B cell (primary cell): Measurements from ENCODE around the gene HS3ST5. TPM values are rescaled to one million over a fixed set of nuclear protein-coding genes. Genes with fewer than 3 reads are reported as not detected.

Experiments used
- ATAC-seq: fragments of 200-7000 bp; cut with Tn5 transposase; one replicate; pipeline ENCODE4 v1.10.0; 2021; ENCODE audit warnings: low read depth, mild to moderate bottlenecking, moderate number of reproducible peaks, moderate library complexity
- CTCF ChIA-PET: fragments of 350-600 bp; sonication (Branson Sonifier 250); formaldehyde crosslinking; loops from one replicate; lab custom pipeline; 2021; ENCODE audit warnings: antibody characterized with exemption, inconsistent platforms; lab: Charles Lee
- POLR2A ChIA-PET: fragments of 350-600 bp; sonication (Branson Sonifier 250); formaldehyde crosslinking; loops from one replicate; lab custom pipeline; 2021; ENCODE audit warnings: antibody characterized with exemption; lab: Charles Lee
- DNase-seq: peaks from one replicate; pipeline ENCODE4 v3.0.0; 2013
- H2AFZ ChIP-seq: 2 replicates; pipeline ENCODE4 v1.6.1; 2012; ENCODE audit warnings: mild to moderate bottlenecking, low read depth, low read length; ENCODE audit not compliant: insufficient read depth, poor library complexity, severe bottlenecking
- H3K27ac ChIP-seq, 2 donors: 1 replicate in 1 of 2; 2 replicates in 1 of 2; pipeline ENCODE4 v1.5.1; 2012 to 2013; ENCODE audit warnings: low read length in 2 of 2, mild to moderate bottlenecking in 2 of 2, moderate library complexity in 1 of 2
- H3K27me3 ChIP-seq, 4 experiments: fragments of 200-600 bp in 1 of 4; sonication (generic) in 1 of 4; replicated peaks in 1 of 4; 1 replicate in 2 of 4; 2 replicates in 2 of 4; pipeline versions ENCODE4 v1.6.1 to v1.7.0; 2013 to 2016; ENCODE audit warnings: low read length in 3 of 4, mild to moderate bottlenecking in 2 of 4, mixed read lengths in 1 of 4, moderate library complexity in 1 of 4; ENCODE audit not compliant: insufficient read depth in 4 of 4, control insufficient read depth in 3 of 4; ENCODE audit errors: control extremely low read depth in 1 of 4
- H3K36me3 ChIP-seq, 2 experiments: replicated peaks in 1 of 2; 1 replicate in 1 of 2; 2 replicates in 1 of 2; pipeline versions ENCODE4 v1.6.1 to v1.7.1; 2013; ENCODE audit warnings: low read length in 1 of 2; ENCODE audit not compliant: insufficient read depth in 2 of 2, control insufficient read depth in 1 of 2; ENCODE audit errors: control extremely low read depth in 1 of 2, extremely low read depth in 1 of 2
- H3K4me1 ChIP-seq, 2 donors: fragments of 200-600 bp in 1 of 2; sonication (generic) in 1 of 2; 1 replicate in 1 of 2; 2 replicates in 1 of 2; pipeline versions ENCODE4 v1.5.1 to v1.6.1; 2013 to 2017; ENCODE audit warnings: low read length in 2 of 2; ENCODE audit not compliant: control insufficient read depth in 2 of 2, insufficient read depth in 2 of 2
- H3K4me2 ChIP-seq: replicated peaks from 2 replicates; pipeline ENCODE3; 2012; ENCODE audit warnings: mild to moderate bottlenecking, low read depth, low read length; ENCODE audit not compliant: poor library complexity, severe bottlenecking
- H3K4me3 ChIP-seq, 5 experiments: fragments of 200-600 bp in 1 of 5; sonication (generic) in 1 of 5; 1 replicate in 3 of 5; 2 replicates in 2 of 5; pipeline versions ENCODE4 v1.5.1 to v1.7.0; 2011 to 2016; ENCODE audit warnings: low read length in 4 of 5, mild to moderate bottlenecking in 4 of 5, low read depth in 2 of 5, control low read depth in 1 of 5, moderate library complexity in 1 of 5; ENCODE audit not compliant: insufficient read depth in 1 of 5; ENCODE audit errors: control extremely low read depth in 1 of 5, extremely low read depth in 1 of 5
- H3K79me2 ChIP-seq: fragments of 200-600 bp; sonication (generic); one replicate; pipeline ENCODE4 v1.6.0; 2016; ENCODE audit warnings: low read length; ENCODE audit not compliant: control insufficient read depth, insufficient read depth
- H3K9ac ChIP-seq: fragments of 200-600 bp; sonication (generic); 2 replicates; pipeline ENCODE4 v1.6.1; 2017; ENCODE audit warnings: mild to moderate bottlenecking, low read length, moderate library complexity
- H3K9me3 ChIP-seq, 3 donors: one replicate each; pipeline versions ENCODE4 v1.6.1 to v1.7.1; 2013; ENCODE audit warnings: low read length in 2 of 3; ENCODE audit not compliant: control insufficient read depth in 2 of 3, insufficient read depth in 1 of 3; ENCODE audit errors: control extremely low read depth in 1 of 3
- H4K20me1 ChIP-seq: 2 replicates; pipeline ENCODE4 v1.6.0; 2012; ENCODE audit warnings: mild to moderate bottlenecking, low read length; ENCODE audit not compliant: insufficient read depth, control insufficient read depth, poor library complexity, severe bottlenecking
- H3K27ac Mint-ChIP-seq: one replicate; pipeline ENCODE4 v1.8.0; 2021; ENCODE audit warnings: mixed read lengths
- H3K27me3 Mint-ChIP-seq: one replicate; pipeline ENCODE4 v1.8.0; 2021; ENCODE audit warnings: mixed read lengths
- H3K4me1 Mint-ChIP-seq: one replicate; pipeline ENCODE4 v1.8.0; 2021; ENCODE audit warnings: mixed read lengths
- H3K4me3 Mint-ChIP-seq: one replicate; pipeline ENCODE4 v1.8.0; 2021; ENCODE audit warnings: mixed read lengths
- H3K9me3 Mint-ChIP-seq: one replicate; pipeline ENCODE4 v1.8.0; 2022; ENCODE audit warnings: mixed read lengths; ENCODE audit not compliant: insufficient read depth
- CTCF ChIP-seq: fragments of 200-600 bp; IDR thresholded peaks from one replicate; pipeline ENCODE4 v1.8.0; 2022; ENCODE audit warnings: antibody characterized with exemption, mild to moderate bottlenecking
- EZH2 ChIP-seq: IDR thresholded peaks from 2 replicates; pipeline ENCODE4 v1.6.1; 2012; ENCODE audit warnings: borderline replicate concordance, low read depth, mild to moderate bottlenecking, moderate library complexity, low read length; ENCODE audit not compliant: insufficient read depth, poor library complexity, severe bottlenecking
- WGBS: methylation state at CpG from one replicate; pipeline ENCODE4 v1.1.5; 2013; ENCODE audit warnings: missing lambda C conversion rate; ENCODE audit not compliant: insufficient coverage; 5-methylcytosine and 5-hydroxymethylcytosine counted together
- intact Hi-C: fragments of 100-400 bp; cut with micrococcal nuclease; formaldehyde crosslinking; loops from one replicate; pipeline ENCODE4 v1.10.0; 2022
- polyA plus RNA-seq: library from polyadenylated mRNA; depleted of rRNA; stranded (reverse); fragments of >200 nt; gene quantifications from 2 replicates; pipeline ENCODE4 v1.2.3, GENCODE V29; 2012
- total RNA-seq, 2 donors: library from RNA; stranded (reverse); fragments of 120-200 nt in 1 of 2; gene quantifications; 1 replicate in 1 of 2; 2 replicates in 1 of 2; pipeline versions ENCODE4 v1.2.3 to v1.2.4, GENCODE V29; 2013 to 2022

HS3ST5 gene
- total and polyA plus RNA-seq, 2 donors (not counting 1 experiment from before 2014, with no cell fraction given): not detected

DNA sequence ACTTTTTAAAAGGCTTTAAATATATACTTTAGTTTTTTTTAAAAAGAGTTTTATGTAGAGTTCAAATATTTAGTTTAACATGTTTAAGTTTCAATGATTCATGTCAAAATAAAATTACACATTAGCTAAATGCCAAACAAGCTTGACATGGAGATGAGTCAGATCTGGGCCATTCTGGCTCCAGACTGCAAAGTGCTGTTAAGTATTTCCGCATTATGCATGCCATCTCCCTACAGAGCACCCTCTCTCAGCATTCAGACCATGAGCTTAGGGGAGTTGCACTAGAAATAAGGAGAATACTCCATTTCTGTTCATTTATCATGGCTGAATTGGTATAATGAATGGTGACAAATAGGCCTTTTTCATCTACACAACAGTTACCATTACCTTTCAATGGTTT is 21.5 kb upstream of the HS3ST5 start:
- ATAC-seq (no peak), DNase-seq (no peak)
- Mint-ChIP-seq H3K27ac (no peak overlapping the region), H3K4me3 (no peak overlapping the region), H3K4me1 (no peaks in the 10 kb centered on the region), H3K9me3 (no peaks in the 10 kb centered on the region), H3K27me3 (no peaks in the 10 kb centered on the region)
- Histone ChIP-seq H3K9ac (no peak overlapping the region), H3K9me3 (no peaks in the 10 kb centered on the region), H3K4me1 (no peaks in the 10 kb centered on the region), H3K27me3 (no peaks in the 10 kb centered on the region), H3K4me2 (no peak overlapping the region), H2AFZ (no peak overlapping the region), H3K79me2 (no peaks in the 10 kb centered on the region), H4K20me1 (no peaks in the 10 kb centered on the region), H3K27ac (no peak overlapping the region), H3K4me3 (no peak overlapping the region), H3K36me3 (no peaks in the 10 kb centered on the region)
- TF ChIP-seq CTCF (no peak), EZH2 (no peak)
- intact Hi-C loops: no loop called here
- no CpG with 5 or more reads among the region's 1 CpG for WGBS
- ChIA-PET POLR2A (no interaction called here), CTCF (no interaction called here)

GRCh38 chr6:114362957-114363356 is 20.1 kb upstream of the HS3ST5 start:
- Mint-ChIP-seq H3K27me3 (no peaks in the 10 kb centered on the region), H3K27ac (no peak overlapping the region), H3K4me3 (no peak overlapping the region), H3K4me1 (no peaks in the 10 kb centered on the region), H3K9me3 (no peaks in the 10 kb centered on the region)
- no peak overlapping the region for H3K4me3 ChIP-seq
- ATAC-seq: no peak
- intact Hi-C loops: no loop called here
- H4K20me1 ChIP-seq: no peaks in the 10 kb centered on the region
- DNase-seq: no peak
- H3K4me2 ChIP-seq: no peak overlapping the region
- H3K27me3 ChIP-seq: no peaks in the 10 kb centered on the region
- H2AFZ ChIP-seq: no peak overlapping the region
- TF ChIP-seq EZH2 (no peak), CTCF (no peak)
- H3K79me2 ChIP-seq: no peaks in the 10 kb centered on the region
- H3K9ac ChIP-seq: no peak overlapping the region
- H3K27ac ChIP-seq: no peak overlapping the region
- H3K36me3 ChIP-seq: no peaks in the 10 kb centered on the region
- CTCF ChIA-PET: no interaction called here
- no CpG with 5 or more reads among the region's 2 CpGs for WGBS
- no peaks in the 10 kb centered on the region for H3K9me3 ChIP-seq
- no peaks in the 10 kb centered on the region for H3K4me1 ChIP-seq
- POLR2A ChIA-PET: no interaction called here
